Measurements from ENCODE around the gene PTF1A.

- TF ChIP-seq EZH2 (IDR thresholded peaks at IDR 0.05; ENCODE audit: low read length) (no peak), CTCF (optimal IDR thresholded peaks at IDR 0.05 in 1 of 3, IDR thresholded peaks at IDR 0.05 in 1 of 3, conservative IDR thresholded peaks at IDR 0.05 in 1 of 3; ENCODE audit: extremely low read depth in 1 of 3, insufficient read depth in 2 of 3, low read length in 3 of 3) (no peak)
Observed at GRCh38 chr10:23146258-23146657, 45.9 kb upstream of the PTF1A start.

Data from keratinocyte (primary cell).